Stimulated activated naive CD8-positive, alpha-beta T cell treated with anti-CD3 and anti-CD28 coated beads, Interleukin-15, Interleukin-2, amounts not matched to agents 100 ng/mL and 50 ng/mL, for 24 hours (primary cell): ENCODE measurements around the gene PCDHGB6.
"Not testable (repeated sequence)": the region's sequence is repeated elsewhere in the genome, so short reads cannot be mapped to it uniquely, and the experiment has no call there.

Experiments
- H3K27ac Mint-ChIP-seq: one replicate; pipeline ENCODE4 v1.8.0; 2021; ENCODE audit warnings: mild to moderate bottlenecking, mixed read lengths
- H3K27me3 Mint-ChIP-seq: one replicate; pipeline ENCODE4 v1.8.0; 2021; ENCODE audit warnings: mixed read lengths
- H3K36me3 Mint-ChIP-seq: one replicate; pipeline ENCODE4 v1.8.0; 2021; ENCODE audit warnings: low read depth, mixed read lengths
- H3K4me1 Mint-ChIP-seq: one replicate; pipeline ENCODE4 v1.8.0; 2021; ENCODE audit warnings: low read depth, mixed read lengths
- H3K4me3 Mint-ChIP-seq: one replicate; pipeline ENCODE4 v1.8.0; 2021; ENCODE audit warnings: mild to moderate bottlenecking, mixed read lengths
- H3K9me3 Mint-ChIP-seq: one replicate; pipeline ENCODE4 v1.8.0; 2021; ENCODE audit warnings: mixed read lengths

The PCDHGB6 gene

DNA sequence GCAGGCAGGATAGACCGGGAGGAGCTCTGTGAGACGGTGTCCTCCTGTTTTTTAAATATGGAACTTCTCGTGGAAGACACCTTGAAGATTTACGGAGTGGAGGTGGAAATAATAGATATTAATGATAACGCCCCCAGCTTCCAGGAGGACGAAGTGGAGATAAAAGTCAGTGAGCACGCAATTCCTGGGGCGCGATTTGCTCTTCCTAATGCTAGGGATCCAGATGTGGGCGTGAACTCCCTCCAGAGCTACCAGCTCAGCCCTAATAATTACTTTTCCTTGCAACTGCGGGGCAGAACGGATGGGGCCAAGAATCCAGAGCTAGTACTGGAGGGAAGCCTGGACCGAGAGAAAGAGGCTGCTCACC, 13.7 kb downstream of the PCDHGB6 start:
- peaks cover 15% of the 10 kb centered on the region for H3K4me1 Mint-ChIP-seq
- H3K27ac Mint-ChIP-seq: peak overlapping the region; percentile 52
- H3K9me3 Mint-ChIP-seq: peaks cover 34% of the 10 kb centered on the region
- H3K27me3 Mint-ChIP-seq: peaks cover 88% of the 10 kb centered on the region
- peak overlapping the region; percentile 81 for H3K4me3 Mint-ChIP-seq
- peaks cover 29% of the 10 kb centered on the region for H3K36me3 Mint-ChIP-seq

DNA sequence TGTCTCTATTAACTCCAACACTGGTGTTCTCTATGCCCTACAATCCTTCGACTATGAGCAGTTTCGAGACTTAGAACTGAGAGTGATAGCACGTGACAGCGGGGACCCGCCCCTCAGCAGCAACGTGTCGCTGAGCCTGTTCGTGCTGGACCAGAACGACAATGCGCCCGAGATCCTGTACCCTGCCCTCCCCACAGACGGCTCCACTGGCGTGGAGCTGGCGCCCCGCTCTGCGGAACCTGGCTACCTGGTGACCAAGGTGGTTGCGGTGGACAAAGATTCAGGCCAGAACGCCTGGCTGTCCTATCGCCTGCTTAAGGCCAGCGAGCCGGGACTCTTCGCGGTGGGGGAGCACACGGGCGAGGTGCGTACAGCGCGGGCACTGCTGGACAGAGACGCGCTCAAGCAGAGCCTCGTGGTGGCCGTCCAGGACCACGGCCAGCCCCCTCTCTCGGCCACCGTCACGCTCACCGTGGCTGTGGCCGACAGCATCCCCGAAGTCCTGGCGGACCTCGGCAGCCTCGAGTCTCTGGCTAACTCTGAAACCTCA, 15.0 kb downstream of the PCDHGB6 start:
- Mint-ChIP-seq H3K9me3 (peaks cover 33% of the 10 kb centered on the region), H3K27me3 (peaks cover 88% of the 10 kb centered on the region), H3K4me3 (no peak overlapping the region), H3K36me3 (peaks cover 28% of the 10 kb centered on the region), H3K27ac (no peak overlapping the region), H3K4me1 (peaks cover 14% of the 10 kb centered on the region)

DNA sequence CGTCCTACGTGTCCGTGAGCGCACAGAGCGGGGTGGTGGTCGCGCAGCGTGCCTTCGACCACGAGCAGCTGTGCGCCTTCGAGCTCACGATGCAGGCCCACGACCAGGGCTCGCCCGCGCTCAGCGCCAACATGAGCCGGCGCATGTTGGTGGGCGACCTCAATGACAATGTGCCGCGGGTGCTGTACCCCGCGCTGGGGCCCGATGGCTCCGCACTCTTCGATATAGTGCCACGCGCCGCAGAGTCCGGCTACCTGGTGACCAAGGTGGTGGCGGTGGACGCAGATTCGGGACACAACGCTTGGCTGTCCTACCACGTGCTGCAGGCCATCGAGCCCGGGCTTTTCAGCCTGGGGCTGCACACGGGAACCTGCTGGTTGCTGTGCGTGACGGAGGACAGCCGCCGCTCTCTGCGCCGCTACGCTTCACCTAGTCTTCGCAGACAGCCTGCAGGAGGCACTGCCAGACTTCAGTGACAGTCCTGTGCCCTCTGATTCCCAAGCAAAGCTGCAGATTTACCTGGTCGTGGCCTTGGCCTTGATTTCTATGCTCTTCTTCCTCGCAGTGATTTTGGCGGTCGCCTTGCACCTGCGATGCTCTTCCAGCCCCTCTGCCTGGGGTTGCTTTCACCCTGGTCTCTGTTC, 20.1 kb downstream of the PCDHGB6 start:
- Mint-ChIP-seq H3K27me3 (peaks cover 76% of the 10 kb centered on the region), H3K36me3 (peaks cover 25% of the 10 kb centered on the region), H3K27ac (no peak overlapping the region), H3K4me1 (peaks cover 10% of the 10 kb centered on the region), H3K4me3 (no peak overlapping the region), H3K9me3 (peaks cover 24% of the 10 kb centered on the region)

DNA sequence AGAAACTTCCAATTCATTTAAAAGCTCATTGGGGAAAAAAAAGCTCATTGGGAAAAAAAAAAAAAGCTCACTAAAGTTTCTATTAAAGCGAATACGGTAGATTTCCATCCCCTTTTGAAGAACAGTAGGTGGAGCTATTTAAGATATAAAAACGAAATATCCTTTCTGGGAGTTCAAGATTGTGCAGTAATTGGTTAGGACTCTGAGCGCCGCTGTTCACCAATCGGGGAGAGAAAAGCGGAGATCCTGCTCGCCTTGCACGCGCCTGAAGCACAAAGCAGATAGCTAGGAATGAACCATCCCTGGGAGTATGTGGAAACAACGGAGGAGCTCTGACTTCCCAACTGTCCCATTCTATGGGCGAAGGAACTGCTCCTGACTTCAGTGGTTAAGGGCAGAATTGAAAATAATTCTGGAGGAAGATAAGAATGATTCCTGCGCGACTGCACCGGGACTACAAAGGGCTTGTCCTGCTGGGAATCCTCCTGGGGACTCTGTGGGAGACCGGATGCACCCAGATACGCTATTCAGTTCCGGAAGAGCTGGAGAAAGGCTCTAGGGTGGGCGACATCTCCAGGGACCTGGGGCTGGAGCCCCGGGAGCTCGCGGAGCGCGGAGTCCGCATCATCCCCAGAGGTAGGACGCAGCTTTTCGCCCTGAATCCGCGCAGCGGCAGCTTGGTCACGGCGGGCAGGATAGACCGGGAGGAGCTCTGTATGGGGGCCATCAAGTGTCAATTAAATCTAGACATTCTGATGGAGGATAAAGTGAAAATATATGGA, 22.7 kb downstream of the PCDHGB6 start, which contains the start of gene PCDHGA12:
PCDHGA12 (plus strand) TSS at position 176 of the 782 bp plus-strand sequence; CDS start at position 429, 253 bp downstream.
- Mint-ChIP-seq H3K27ac (no peak within 1 kb of the TSS), H3K36me3 (peaks cover 28% of the 10 kb centered on the region), H3K9me3 (peaks cover 26% of the 10 kb centered on the region), H3K27me3 (peaks cover 69% of the 10 kb centered on the region), H3K4me1 (peaks cover 10% of the 10 kb centered on the region), H3K4me3 (peak within 1 kb of the TSS; percentile 76)

DNA sequence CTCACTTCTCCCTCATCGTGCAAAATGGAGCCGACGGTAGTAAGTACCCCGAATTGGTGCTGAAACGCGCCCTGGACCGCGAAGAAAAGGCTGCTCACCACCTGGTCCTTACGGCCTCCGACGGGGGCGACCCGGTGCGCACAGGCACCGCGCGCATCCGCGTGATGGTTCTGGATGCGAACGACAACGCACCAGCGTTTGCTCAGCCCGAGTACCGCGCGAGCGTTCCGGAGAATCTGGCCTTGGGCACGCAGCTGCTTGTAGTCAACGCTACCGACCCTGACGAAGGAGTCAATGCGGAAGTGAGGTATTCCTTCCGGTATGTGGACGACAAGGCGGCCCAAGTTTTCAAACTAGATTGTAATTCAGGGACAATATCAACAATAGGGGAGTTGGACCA, 23.5 kb downstream of the PCDHGB6 start:
- peaks cover 10% of the 10 kb centered on the region for H3K4me1 Mint-ChIP-seq
- H3K27ac Mint-ChIP-seq: no peak overlapping the region
- H3K9me3 Mint-ChIP-seq: peaks cover 26% of the 10 kb centered on the region
- H3K36me3 Mint-ChIP-seq: peaks cover 28% of the 10 kb centered on the region
- peak overlapping the region; percentile 76 for H3K4me3 Mint-ChIP-seq
- H3K27me3 Mint-ChIP-seq: peaks cover 63% of the 10 kb centered on the region

DNA sequence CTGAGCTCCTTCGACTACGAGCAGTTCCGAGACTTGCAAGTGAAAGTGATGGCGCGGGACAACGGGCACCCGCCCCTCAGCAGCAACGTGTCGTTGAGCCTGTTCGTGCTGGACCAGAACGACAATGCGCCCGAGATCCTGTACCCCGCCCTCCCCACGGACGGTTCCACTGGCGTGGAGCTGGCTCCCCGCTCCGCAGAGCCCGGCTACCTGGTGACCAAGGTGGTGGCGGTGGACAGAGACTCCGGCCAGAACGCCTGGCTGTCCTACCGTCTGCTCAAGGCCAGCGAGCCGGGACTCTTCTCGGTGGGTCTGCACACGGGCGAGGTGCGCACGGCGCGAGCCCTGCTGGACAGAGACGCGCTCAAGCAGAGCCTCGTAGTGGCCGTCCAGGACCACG, 24.5 kb downstream of the PCDHGB6 start:
- Mint-ChIP-seq H3K27me3 (peaks cover 62% of the 10 kb centered on the region), H3K36me3 (peaks cover 28% of the 10 kb centered on the region), H3K9me3 (peaks cover 26% of the 10 kb centered on the region), H3K4me1 (peaks cover 10% of the 10 kb centered on the region)
- H3K27ac Mint-ChIP-seq, H3K4me3 Mint-ChIP-seq: not testable (repeated sequence)

DNA sequence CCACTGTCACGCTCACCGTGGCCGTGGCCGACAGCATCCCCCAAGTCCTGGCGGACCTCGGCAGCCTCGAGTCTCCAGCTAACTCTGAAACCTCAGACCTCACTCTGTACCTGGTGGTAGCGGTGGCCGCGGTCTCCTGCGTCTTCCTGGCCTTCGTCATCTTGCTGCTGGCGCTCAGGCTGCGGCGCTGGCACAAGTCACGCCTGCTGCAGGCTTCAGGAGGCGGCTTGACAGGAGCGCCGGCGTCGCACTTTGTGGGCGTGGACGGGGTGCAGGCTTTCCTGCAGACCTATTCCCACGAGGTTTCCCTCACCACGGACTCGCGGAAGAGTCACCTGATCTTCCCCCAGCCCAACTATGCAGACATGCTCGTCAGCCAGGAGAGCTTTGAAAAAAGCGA, 24.9 kb downstream of the PCDHGB6 start:
- not testable (repeated sequence) for H3K27ac Mint-ChIP-seq
- peaks cover 10% of the 10 kb centered on the region for H3K4me1 Mint-ChIP-seq

DNA sequence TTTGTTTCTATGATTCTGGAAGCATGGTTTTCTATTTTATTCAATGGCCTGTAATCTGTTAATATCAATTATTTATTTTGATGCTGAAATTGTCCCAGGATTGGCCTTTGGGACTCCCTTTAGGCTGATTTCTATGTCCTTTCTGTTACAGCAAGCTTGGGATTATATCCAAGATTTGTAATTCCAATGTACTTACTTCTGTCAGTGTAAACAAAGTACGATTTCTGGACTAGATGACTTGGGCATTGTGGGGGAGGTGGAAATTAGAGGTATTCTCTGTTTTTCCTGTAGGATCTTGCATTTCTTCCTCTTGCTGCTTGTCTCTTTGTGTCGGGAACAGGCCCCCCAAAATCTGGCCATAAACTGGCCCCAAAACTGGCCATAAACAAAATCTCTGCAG, 26.2 kb downstream of the PCDHGB6 start:
- Mint-ChIP-seq H3K4me1 (peaks cover 10% of the 10 kb centered on the region), H3K27me3 (peaks cover 58% of the 10 kb centered on the region), H3K36me3 (peaks cover 23% of the 10 kb centered on the region), H3K4me3 (no peak overlapping the region), H3K27ac (no peak overlapping the region), H3K9me3 (peaks cover 23% of the 10 kb centered on the region)

More for the DNA sequence above, 24.9 kb downstream of the PCDHGB6 start:
- Mint-ChIP-seq H3K36me3 (peaks cover 28% of the 10 kb centered on the region), H3K27me3 (peaks cover 61% of the 10 kb centered on the region), H3K9me3 (peaks cover 26% of the 10 kb centered on the region)
- H3K4me3 Mint-ChIP-seq: not testable (repeated sequence)

DNA sequence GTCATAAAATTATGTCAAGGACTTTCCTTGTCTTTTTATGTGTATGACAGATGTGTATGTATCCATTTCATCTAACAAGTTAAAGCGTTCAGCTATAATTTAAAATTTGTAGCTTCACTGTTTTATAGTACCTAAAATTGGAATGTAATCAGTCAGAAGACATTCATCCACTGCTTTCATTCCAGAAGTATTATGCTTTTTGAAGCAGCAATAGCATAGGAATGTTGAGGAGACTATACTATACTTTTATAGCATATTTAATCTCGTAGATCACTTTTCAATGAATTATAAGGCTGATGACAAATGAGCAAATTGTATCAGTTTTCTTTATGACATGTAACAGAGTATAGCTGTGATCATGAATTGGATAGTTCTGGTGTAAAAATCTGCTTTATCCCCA, 29.4 kb downstream of the PCDHGB6 start:
- Mint-ChIP-seq H3K4me3 (no peak overlapping the region), H3K4me1 (no peaks in the 10 kb centered on the region), H3K36me3 (peaks cover 8% of the 10 kb centered on the region), H3K27me3 (peaks cover 42% of the 10 kb centered on the region), H3K27ac (no peak overlapping the region), H3K9me3 (peaks cover 9% of the 10 kb centered on the region)

DNA sequence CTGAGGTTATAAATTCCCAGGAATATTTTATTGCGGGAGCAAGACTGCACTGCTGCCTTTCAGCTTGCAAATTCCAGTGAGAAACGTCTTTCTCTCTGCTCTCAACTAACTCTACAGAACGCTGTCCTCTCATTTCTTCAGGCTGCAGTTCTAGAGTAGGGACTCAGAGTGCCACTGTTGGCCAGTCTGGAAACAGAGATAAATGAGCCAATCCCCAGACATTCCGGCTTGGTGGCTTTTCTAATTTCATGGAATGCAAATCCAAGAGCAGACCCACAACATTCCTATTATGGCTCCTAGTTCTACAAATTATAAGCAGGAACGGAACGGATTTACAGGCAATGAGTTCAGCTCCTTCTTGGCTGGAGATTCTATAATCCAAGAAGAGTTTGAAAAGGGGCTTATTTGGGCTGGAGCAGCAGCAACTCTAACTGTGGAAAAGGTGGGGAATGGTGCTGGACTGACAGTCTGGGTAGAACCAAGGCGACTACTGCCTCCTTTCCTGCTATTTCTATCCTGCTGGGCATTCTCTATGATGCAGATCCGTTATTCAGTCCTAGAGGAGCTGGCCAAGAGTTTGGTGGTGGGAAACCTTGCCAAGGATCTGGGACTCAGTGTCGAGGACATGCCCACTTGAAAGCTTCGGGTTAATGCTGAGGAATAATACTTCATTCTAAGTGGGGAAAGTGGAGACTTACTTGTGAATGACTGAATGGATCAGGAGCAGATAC, 31.8 kb downstream of the PCDHGB6 start:
- Mint-ChIP-seq H3K4me3 (no peak overlapping the region), H3K27ac (no peak overlapping the region), H3K36me3 (peaks cover 4% of the 10 kb centered on the region), H3K9me3 (peaks cover 4% of the 10 kb centered on the region), H3K4me1 (no peaks in the 10 kb centered on the region), H3K27me3 (peaks cover 29% of the 10 kb centered on the region)

DNA sequence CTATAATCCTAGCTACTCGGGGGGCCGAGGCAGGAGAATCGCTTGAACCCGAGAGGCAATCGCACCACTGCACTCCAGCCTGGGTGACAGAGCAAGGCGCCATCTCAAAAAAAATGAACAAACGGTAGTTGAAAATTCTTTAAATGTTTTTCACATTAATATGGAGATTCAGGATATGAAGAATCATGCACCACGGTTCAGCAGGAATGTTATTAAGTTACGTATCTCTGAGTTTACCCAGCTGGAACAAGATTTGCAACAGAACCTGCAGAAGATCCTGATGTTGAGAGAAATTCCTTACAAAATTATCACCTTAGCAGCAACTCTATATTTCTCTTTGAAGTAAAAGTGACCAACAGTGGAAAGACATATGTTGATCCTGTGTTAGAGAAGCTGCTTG, 32.5 kb downstream of the PCDHGB6 start:
- no peak overlapping the region for H3K27ac Mint-ChIP-seq
- H3K27me3 Mint-ChIP-seq: peaks cover 25% of the 10 kb centered on the region
- H3K36me3 Mint-ChIP-seq: peaks cover 4% of the 10 kb centered on the region
- no peak overlapping the region for H3K4me3 Mint-ChIP-seq
- H3K4me1 Mint-ChIP-seq: no peaks in the 10 kb centered on the region
- peaks cover 4% of the 10 kb centered on the region for H3K9me3 Mint-ChIP-seq

DNA sequence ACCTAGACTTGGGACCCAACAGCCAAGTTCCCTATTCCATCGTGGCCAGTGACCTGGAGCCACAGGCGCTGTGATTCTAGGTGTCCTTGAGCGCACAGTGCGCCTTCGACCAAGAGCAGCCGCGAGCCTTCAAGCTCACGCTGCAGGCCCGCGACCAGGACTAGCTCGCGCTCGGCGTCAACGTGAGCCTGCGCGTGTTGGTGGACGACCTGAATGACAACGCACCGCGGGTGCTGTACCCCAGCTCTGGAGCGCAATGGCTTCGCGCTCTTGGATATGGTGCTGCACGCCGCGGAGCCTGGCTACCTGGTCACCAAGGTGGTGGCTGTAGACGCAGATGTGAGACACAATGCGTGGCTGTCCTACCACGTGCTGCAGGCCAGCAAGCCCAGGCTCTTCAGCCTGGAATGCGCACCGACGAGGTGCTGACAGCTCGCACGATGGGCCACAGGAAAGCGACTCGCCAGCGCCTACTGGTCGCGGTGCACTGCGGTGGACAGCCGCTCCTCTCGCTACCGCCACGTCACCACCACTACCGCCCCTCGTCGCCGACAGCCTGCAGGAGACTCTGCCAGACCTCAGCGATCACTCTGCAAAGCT, 33.9 kb downstream of the PCDHGB6 start:
- Mint-ChIP-seq H3K4me1 (no peaks in the 10 kb centered on the region), H3K27me3 (peaks cover 26% of the 10 kb centered on the region), H3K27ac (no peak overlapping the region), H3K4me3 (no peak overlapping the region), H3K9me3 (peaks cover 4% of the 10 kb centered on the region), H3K36me3 (peaks cover 4% of the 10 kb centered on the region)
